ENCODE measurements around the gene PPP1R16B. TPM values are rescaled to one million over a fixed set of nuclear protein-coding genes. Genes with fewer than 3 reads are reported as not detected.
"Not testable (repeated sequence)": the region's sequence is repeated elsewhere in the genome, so short reads cannot be mapped to it uniquely, and the experiment has no call there.

Gene PPP1R16B
- total RNA-seq, 1 donor: 0.09 TPM

- no peak overlapping the region for H3K4me3 ChIP-seq (ENCODE audit: low read depth, low read length)
- TF ChIP-seq CTCF (IDR thresholded peaks at IDR 0.05; ENCODE audit: insufficient read depth, low read length): no peak
- DNase-seq (ENCODE audit: low read depth): no peak
Observed at GRCh38 chr20:38857703-38858102, 52.2 kb downstream of the PPP1R16B start.

- H3K4me3 ChIP-seq (ENCODE audit: low read depth, low read length): no peak overlapping the region
- no peak for DNase-seq (ENCODE audit: low read depth)
- TF ChIP-seq CTCF (IDR thresholded peaks at IDR 0.05; ENCODE audit: insufficient read depth, low read length): no peak
Observed at GRCh38 chr20:38859070-38859690, 53.7 kb downstream of the PPP1R16B start.

- not testable (repeated sequence) for DNase-seq (ENCODE audit: low read depth)
Observed at GRCh38 chr20:38859857-38860256, 54.4 kb downstream of the PPP1R16B start.

GRCh38 chr20:38861071-38861401 lies 55.5 kb downstream of the PPP1R16B start:
- no peak for DNase-seq (ENCODE audit: low read depth)
- TF ChIP-seq CTCF (IDR thresholded peaks at IDR 0.05; ENCODE audit: insufficient read depth, low read length): no peak
- H3K4me3 ChIP-seq (ENCODE audit: low read depth, low read length): no peak overlapping the region

More at GRCh38 chr20:38859857-38860256, 54.4 kb downstream of the PPP1R16B start:
- H3K4me3 ChIP-seq (ENCODE audit: low read depth, low read length): not testable (repeated sequence)

GRCh38 chr20:38862226-38862625 lies 56.7 kb downstream of the PPP1R16B start:
- no peak for TF ChIP-seq CTCF (IDR thresholded peaks at IDR 0.05; ENCODE audit: insufficient read depth, low read length)
- no peak overlapping the region for H3K4me3 ChIP-seq (ENCODE audit: low read depth, low read length)
- no peak for DNase-seq (ENCODE audit: low read depth)

- no peak overlapping the region for H3K4me3 ChIP-seq (ENCODE audit: low read depth, low read length)
- TF ChIP-seq CTCF (IDR thresholded peaks at IDR 0.05; ENCODE audit: insufficient read depth, low read length): no peak
- DNase-seq (ENCODE audit: low read depth): no peak
Observed at GRCh38 chr20:38863024-38863851, 57.7 kb downstream of the PPP1R16B start.

- no peak for TF ChIP-seq CTCF (IDR thresholded peaks at IDR 0.05; ENCODE audit: insufficient read depth, low read length)
- no peak overlapping the region for H3K4me3 ChIP-seq (ENCODE audit: low read depth, low read length)
- DNase-seq (ENCODE audit: low read depth): no peak
Observed at GRCh38 chr20:38864662-38865061, 59.2 kb downstream of the PPP1R16B start.

All from fibroblast of the aortic adventitia (primary cell).